NCI-H2227 (cell line): ENCODE results near the gene CASTOR1.

Experiments
- DNase-seq: peaks from one replicate; lab custom pipeline; 2025; ENCODE audit not compliant: unreplicated experiment; lab: John Stamatoyannopoulos, UW

CASTOR1 gene

GRCh38 chr22:30286331-30286730 lies 3.0 kb downstream of the CASTOR1 start:
- DNase-seq = no peak

- DNase-seq = no peak
Observed at GRCh38 chr22:30285846-30286200, 3.5 kb downstream of the CASTOR1 start.

DNA sequence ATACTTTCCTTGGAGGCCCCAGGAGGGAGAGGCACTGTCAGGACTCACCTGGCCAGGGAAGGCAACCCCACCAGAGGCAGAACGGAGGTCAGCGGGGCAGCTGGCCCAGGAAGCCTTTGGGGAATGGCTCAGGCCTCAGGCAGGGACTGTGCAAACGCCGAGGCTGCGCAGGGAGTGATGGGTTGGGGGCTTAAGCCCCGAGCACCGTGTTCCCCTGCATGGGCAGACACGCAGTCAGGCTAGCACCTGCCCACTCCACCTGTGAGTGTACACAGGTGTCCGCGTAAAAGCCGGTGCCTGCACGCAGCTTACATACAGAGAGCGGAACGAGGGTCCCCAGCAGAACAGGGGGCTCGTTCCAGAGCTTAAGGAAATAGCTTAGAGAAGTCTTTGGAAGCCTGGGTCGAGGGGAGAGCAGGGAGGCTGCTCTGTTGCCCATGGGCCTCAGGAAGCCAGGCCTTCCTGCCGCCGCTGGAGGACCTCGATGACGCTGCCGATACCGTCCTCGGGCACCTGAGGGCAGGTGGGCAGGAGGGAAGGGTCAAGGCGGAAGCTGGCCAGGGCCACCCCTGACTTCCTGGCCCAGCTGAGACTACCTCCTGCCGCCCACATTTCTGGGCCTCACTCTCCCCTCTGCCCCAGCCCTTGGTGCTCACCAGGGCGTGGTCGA lies 4.0 kb downstream of the CASTOR1 start:
- no peak for DNase-seq

- no peak for DNase-seq
Observed at GRCh38 chr22:30284666-30285065, 4.6 kb downstream of the CASTOR1 start.

DNA sequence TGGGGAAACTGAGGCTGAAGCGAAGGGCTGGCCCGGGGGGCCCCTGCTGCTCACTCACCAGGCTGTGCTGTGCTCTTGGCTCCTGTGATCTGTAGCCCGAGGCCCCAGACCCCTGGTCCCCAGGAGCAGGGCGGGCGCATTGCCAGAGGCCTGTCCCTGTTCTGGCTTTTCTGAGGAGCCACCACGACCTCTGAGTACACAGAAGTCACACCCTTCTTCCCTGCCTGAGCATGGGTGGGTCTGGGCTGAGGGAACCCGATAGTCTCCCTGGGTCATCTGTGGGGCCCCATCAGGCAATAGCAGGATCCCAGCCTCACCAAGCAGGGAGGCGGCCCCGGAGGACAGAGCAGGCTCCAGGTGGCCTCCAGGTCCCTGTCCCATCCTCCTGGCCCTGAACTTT lies 5.1 kb downstream of the CASTOR1 start:
- DNase-seq = no peak

DNA sequence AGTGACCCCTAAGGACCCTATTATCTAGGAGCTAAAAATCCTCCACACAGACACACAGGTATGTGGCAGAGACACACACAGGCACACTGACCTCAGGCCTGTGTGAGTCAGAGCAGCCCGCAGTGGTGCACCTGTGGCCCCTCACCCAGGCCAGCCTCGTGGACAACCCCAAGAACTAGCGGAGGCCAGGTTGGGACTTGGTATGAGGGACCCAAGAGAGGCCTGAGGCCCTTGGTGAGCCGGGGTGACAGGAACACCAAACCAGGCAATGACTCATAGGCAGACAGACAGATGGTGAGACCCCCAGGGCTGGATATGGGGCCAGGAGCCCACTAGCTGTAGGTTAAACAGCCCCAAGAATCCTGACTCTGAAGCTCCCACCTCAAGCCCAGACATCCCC lies 6.0 kb downstream of the CASTOR1 start:
- no peak for DNase-seq

DNA sequence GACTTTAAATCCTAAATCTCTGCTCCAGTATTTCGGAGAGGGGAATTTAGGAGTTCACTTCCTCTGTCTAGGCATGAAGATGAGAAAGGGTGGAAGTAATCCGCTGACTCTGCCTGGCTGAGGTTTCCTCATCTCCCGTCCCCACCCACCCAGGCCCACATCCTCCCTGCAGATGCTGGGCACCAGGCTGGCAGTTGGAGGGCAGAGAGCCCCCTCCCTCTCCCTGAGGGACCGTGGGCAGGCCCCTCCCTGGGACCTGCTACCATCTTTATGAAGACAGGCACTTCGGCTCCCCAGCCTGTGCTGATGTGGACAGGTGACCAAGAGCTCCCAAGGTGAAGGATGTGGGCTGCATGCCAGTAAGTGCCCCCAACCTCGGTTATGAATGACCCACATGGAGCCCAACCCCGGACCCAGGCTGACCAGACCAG lies 6.7 kb downstream of the CASTOR1 start:
- DNase-seq = no peak

DNA sequence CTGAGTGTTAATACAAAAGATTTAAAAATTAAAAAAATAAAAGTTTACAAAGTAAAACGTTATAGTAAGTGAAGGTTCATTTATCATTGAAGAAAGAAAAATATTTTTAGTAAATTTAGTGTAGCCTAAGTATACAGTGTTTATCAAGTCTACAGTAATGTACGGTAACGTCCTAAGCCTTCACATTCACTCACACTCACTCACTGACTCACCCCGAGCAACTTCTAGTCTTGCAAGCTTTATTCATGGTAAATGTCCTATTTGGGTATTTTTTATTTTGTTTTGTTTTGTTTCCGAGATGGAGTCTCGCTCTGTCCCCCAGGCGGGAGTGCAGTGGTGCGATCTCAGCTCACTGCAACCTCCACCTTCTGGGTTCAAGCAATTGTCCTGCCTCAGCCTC lies 8.8 kb downstream of the CASTOR1 start:
- DNase-seq = no peak

DNA sequence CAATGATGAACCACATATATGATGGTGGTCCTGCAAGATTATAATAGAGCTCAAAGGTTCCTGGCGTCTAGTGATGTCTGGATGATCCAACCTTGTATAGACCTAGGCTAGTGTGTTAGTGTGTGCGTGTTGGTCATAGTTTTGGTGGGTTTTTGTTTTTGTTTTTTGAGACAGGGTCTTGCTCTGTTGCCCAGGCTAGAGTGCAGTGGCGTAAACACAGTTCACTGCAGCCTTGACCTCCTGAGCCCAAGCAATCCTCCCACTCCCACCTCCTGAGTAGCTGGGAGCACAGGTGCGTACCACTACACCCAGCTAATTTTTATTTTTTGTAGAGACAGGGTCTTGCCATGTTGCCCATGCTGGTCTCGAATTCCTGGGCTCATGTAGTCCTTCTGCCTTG lies 9.4 kb downstream of the CASTOR1 start:
- no peak for DNase-seq

DNA sequence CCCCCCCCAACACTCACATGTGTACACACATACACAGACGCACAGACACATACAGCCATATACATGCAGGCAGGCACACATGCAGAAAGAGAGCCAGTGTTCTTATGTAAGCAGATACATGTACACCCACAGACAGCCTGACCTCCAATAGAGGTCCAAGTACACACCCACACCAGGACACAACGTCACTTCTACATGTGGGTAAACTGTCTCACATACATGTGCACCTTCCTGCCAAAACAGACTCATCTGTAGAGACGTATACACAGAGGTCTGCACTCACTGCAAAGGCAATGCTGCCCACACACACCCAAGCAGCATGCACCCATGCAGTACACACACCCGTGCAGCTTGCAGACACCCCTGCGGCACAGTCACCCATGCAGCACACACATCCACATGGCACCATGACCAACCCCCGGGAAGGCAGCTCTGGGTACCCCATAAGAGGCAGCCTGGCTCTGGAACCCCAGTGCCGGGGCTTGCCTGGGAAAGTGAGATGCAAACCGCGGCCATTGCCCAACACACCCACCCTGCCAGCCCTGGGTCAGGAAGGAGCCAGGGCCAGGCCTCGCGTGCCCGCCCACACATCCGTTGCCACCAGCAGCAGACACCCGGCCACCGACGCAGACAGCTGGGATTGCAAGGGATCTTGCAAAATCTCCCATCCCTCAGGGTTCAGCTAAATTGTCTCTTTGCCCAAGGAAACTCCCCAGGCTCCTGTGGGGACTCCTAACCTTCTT lies 10.1 kb downstream of the CASTOR1 start:
- no peak for DNase-seq

DNA sequence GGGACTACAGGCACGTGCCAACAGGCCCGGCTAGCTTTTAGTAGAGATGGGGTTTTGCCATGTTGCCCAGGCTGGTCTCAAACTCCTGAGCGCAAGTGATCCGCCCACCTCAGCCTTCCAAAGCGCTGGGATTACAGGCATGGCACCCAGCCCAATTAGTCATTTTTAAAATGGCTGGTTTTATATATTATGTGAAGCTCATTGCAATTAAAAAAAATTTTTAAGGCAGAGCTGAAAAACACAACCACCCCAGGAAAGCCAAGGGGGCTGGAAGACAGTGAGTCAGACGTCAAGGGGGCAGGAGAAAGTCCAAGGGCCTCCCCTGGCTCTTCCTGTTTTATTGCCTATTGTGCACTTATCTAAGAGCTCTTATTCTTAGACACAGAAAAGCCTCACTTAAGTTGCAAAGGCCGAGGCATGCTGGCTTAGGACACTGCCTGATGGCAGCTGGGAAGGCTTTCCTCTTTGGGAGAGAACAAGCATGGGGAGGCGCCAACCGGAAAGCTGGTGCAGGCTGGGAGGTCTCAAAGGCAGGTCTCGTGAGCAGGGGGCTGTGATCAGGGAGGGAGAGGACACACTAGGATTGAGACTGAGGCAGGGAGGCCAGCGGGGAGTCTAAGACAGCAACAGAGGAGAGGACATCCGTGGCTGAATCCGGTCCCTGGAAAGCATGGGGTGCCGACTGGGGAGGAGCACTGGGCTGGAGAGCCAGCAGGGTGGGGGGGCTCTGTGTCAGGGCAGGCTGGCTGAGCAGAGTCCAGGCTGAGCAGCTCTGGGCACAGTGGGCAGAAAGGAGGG lies 11.6 kb downstream of the CASTOR1 start:
- DNase-seq = peak; percentile 26

DNA sequence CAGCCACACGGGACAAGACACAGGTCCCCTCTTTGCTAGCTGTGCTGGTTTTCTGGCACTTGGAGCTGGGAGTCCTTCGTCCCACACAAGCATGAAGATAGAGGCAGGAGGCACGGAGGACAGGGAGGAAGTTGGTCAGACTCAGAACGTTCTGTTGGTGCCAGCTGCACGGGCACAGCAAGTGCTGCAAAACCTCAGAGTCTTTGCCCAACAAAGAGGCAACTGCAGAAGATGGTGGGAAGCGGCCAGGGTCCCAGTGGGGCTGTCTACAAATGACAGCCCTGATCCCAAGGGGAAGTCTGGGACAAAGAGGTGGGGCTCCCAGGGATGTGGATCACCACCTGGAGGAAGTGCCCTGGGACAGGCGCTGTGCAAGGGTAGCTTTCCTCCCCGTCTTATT lies 13.3 kb downstream of the CASTOR1 start:
- DNase-seq = no peak

GRCh38 chr22:30275625-30276024 lies 13.7 kb downstream of the CASTOR1 start:
- DNase-seq = no peak

DNA sequence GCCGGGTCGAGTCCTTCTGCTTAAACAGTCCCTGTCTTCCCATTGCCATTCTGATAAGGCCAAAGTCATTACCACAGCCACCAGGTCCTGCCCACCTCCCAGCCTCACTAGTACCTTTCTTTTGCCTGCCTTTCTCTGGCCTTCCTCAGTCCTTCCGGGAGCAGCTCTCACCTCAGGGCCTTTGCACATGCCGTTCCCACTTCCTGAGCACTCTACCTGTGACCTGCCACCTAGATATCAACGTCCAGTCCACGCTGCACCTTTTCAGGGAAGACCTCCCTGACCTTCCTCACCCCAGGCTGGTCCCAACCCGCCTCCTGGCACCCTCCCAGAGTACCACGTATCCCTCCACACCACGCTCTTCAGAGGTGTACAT lies 14.9 kb downstream of the CASTOR1 start:
- DNase-seq = no peak

GRCh38 chr22:30273711-30274436 lies 15.4 kb downstream of the CASTOR1 start:
- no peak for DNase-seq

DNA sequence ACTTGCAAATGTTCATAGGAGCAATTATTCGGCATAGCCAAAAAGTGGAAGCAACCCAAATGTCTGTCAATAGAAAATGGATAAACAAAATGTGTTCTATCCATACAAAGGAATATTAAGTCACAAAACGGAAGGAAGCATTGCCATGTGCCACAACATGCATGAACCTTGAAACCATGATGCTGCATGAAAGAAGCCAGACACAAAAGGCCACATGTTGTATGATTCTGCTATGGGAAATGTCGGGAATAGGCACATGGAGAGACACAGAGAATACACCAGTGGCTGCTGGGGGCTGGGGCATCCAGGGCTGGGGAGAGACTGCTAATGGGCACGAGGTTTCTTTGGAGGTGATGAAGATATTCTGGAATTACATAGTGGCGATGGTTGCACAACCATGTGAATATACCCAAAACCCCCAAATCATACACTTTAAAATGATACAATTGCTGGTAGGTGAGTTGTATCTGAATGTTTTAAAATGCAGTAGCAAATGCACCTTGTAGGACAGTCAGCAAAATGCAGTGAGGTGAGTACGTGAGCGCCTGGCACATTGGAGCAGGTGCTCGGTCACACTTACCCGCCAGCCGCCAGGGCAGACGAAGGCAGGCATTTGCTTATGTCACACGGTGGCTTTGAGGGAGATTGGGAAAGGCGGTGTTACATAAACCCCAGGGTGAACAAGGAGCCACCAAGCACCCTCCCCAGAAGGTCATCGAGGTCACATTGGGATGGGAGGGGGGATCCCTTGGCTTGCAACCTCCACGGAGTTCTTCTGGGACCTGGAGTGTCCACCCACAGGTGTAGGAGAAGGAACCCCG lies 16.3 kb downstream of the CASTOR1 start:
- no peak for DNase-seq

DNA sequence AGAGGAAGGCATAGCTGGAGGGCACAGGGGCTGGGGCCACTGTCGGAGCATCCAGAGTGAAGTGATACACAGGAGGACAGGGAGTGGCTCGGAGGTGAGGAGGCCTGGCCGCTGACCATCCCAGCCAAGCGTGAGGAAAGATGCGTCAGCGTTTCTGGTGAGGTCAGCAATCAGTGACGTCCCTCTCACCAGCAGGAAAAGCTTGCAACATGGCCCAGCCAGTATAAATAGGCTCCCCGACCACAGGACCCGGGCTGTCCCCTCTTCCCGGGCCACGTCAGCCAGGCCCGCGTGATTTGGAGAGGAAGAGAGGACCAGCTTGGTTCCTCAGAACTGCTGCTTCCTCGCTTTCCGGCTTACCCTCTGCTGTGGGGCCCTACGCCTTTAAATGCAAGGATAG lies 18.5 kb downstream of the CASTOR1 start:
- no peak for DNase-seq

GRCh38 chr22:30268331-30268730 lies 21.0 kb downstream of the CASTOR1 start:
- DNase-seq = no peak

- DNase-seq = no peak
Observed at GRCh38 chr22:30267382-30268302, 21.7 kb downstream of the CASTOR1 start.
